Activated naive CD4-positive, alpha-beta T cell treated with Interleukin-2 at 50 U/mL for 16 hours (primary cell): ENCODE measurements around the gene PDZD8.

Source experiments
- DNase-seq: peaks from one replicate; pipeline ENCODE4 v3.0.0-alpha.2; 2020

PDZD8 gene

GRCh38 chr10:117284716-117285494 is 90.3 kb downstream of the PDZD8 start:
- DNase-seq: no peak

GRCh38 chr10:117277675-117278074 is 97.6 kb downstream of the PDZD8 start:
- DNase-seq: no peak

GRCh38 chr10:117275121-117275520 is 100.1 kb downstream of the PDZD8 start:
- DNase-seq: no peak

GRCh38 chr10:117274509-117274908 is 100.7 kb downstream of the PDZD8 start:
- no peak for DNase-seq

- no peak for DNase-seq
Measured at GRCh38 chr10:117273980-117274379, 101.3 kb downstream of the PDZD8 start.

GRCh38 chr10:117272195-117273076 is 102.8 kb downstream of the PDZD8 start:
- no peak for DNase-seq

- DNase-seq: no peak
Measured at GRCh38 chr10:117271427-117271826, 103.8 kb downstream of the PDZD8 start.

- DNase-seq: no peak
Measured at GRCh38 chr10:117268907-117269306, 106.3 kb downstream of the PDZD8 start.

GRCh38 chr10:117268258-117268657 is 107.0 kb downstream of the PDZD8 start:
- DNase-seq: no peak

GRCh38 chr10:117266812-117267211 is 108.4 kb downstream of the PDZD8 start:
- no peak for DNase-seq

- no peak for DNase-seq
Measured at GRCh38 chr10:117266400-117266799, 108.8 kb downstream of the PDZD8 start.

GRCh38 chr10:117264782-117265181 is 110.5 kb downstream of the PDZD8 start:
- DNase-seq: no peak

GRCh38 chr10:117262903-117263293 is 112.3 kb downstream of the PDZD8 start:
- no peak for DNase-seq

- no peak for DNase-seq
Measured at GRCh38 chr10:117262291-117262902, 112.8 kb downstream of the PDZD8 start.

GRCh38 chr10:117261501-117261900 is 113.7 kb downstream of the PDZD8 start:
- no peak for DNase-seq

- no peak for DNase-seq
Measured at GRCh38 chr10:117260084-117260483, 115.2 kb downstream of the PDZD8 start.

GRCh38 chr10:117259279-117259678 is 116.0 kb downstream of the PDZD8 start:
- DNase-seq: no peak

GRCh38 chr10:117257721-117258120 is 117.5 kb downstream of the PDZD8 start:
- DNase-seq: no peak

GRCh38 chr10:117256910-117257309 is 118.3 kb downstream of the PDZD8 start:
- no peak for DNase-seq

- DNase-seq: no peak
Measured at GRCh38 chr10:117255835-117256460, 119.3 kb downstream of the PDZD8 start.

- DNase-seq: no peak
Measured at GRCh38 chr10:117254774-117255735, 120.2 kb downstream of the PDZD8 start.

GRCh38 chr10:117254338-117254737 is 120.9 kb downstream of the PDZD8 start:
- DNase-seq: no peak
